H1 (cell line): Measurements from ENCODE around the gene PRR12. TPM values are rescaled to one million over a fixed set of nuclear protein-coding genes. Genes with fewer than 3 reads are reported as not detected.

Experiments
- CHD7 ChIP-seq: fragments of 300-600 bp; sonication (generic); IDR thresholded peaks from 2 replicates; pipeline ENCODE4 v1.7.1; 2012; ENCODE audit warnings: low read length, moderate library complexity, mild to moderate bottlenecking, inconsistent platforms; ENCODE audit not compliant: insufficient replicate concordance
- CREB1 ChIP-seq: IDR thresholded peaks from 2 replicates; pipeline ENCODE4 v1.6.1; 2012; ENCODE audit warnings: inconsistent platforms
- GTF2F1 ChIP-seq: IDR thresholded peaks from 2 replicates; pipeline ENCODE4 v1.6.1; 2012; ENCODE audit warnings: low read depth, low read length, improper control_type of control experiment, borderline replicate concordance
- KDM1A ChIP-seq: fragments of 200-600, 300-600 bp; sonication (generic); IDR thresholded peaks from 2 replicates; pipeline ENCODE4 v1.7.1; 2016; ENCODE audit warnings: mild to moderate bottlenecking, low read length, borderline replicate concordance
- SP4 ChIP-seq: IDR thresholded peaks from 2 replicates; pipeline ENCODE4 v1.6.1; 2012; ENCODE audit warnings: low read length, inconsistent platforms
- ZNF274 ChIP-seq: IDR thresholded peaks from 2 replicates; pipeline ENCODE4 v1.7.0; 2012; ENCODE audit warnings: low read length, borderline replicate concordance; ENCODE audit errors: extremely low read depth
- polyA plus RNA-seq, 7 experiments: library from polyadenylated mRNA; depleted of rRNA in 3 of 7; stranded (reverse) in 5 of 7; unstranded in 2 of 7; fragments of >200 nt in 5 of 7; fragments of 200-250 nt in 2 of 7; gene quantifications; 1 replicate in 5 of 7; 2 replicates in 1 of 7; 4 replicates in 1 of 7; pipeline versions ENCODE4 v1.2.1 to v1.2.3, GENCODE V29; 2011 to 2013; ENCODE audit warnings: missing spikeins in 2 of 7, mixed read lengths in 2 of 7
- total RNA-seq: library from RNA; stranded (reverse); fragmentation: NEBNext Ultra II Directional; extraction: Animal tissue kit (Norgen Biotek cat#: 25700); gene quantifications from 2 replicates; pipeline ENCODE4 v1.2.1, GENCODE V29; 2021

PRR12 gene
- total and polyA plus RNA-seq, 2 of the 8 experiments (the other 6 are each of a cell fraction or from before 2014, with no cell fraction given) = 2.5 to 59.4 TPM

- TF ChIP-seq CHD7 = no peak
- TF ChIP-seq SP4 = no peak
- no peak for TF ChIP-seq ZNF274
- no peak for TF ChIP-seq GTF2F1
- TF ChIP-seq CREB1 = no peak
- no peak for TF ChIP-seq KDM1A
Measured at GRCh38 chr19:49579193-49579592, 11.8 kb upstream of the PRR12 start (continued).
